Measurements from ENCODE around the gene JAM3.
A peak's percentile ranks its signal among the peaks of the same experiment; 100 is the strongest.

Gene JAM3

GRCh38 chr11:134124660-134125451 is 56.0 kb downstream of the JAM3 start:
- H3K36me3 ChIP-seq (ENCODE audit: control insufficient read depth in 4 of 4, insufficient read depth in 4 of 4, low read length in 3 of 4) = no peaks in the 10 kb centered on the region
- WGBS (ENCODE audit: insufficient coverage) = 9% methylated on average over 42 of the region's 54 CpGs
- H3K4me3 ChIP-seq (ENCODE audit: control insufficient read depth in 1 of 7, extremely low read depth in 1 of 7, insufficient read depth in 4 of 7, low read depth in 2 of 7, low read length in 6 of 7) = peak overlapping the region; percentile 20 to 70 (median 50)
- ChIA-PET POLR2A (no interaction called here), CTCF (interaction anchor here (0.7 to 3.2 kb wide), 5 partner anchors 11 to 95 kb away, joined by 3 to 16 read pairs (median 4); no protein-coding TSS in a partner anchor)
- peaks cover 2 to 30% (median 12%) of the 10 kb centered on the region in 4 experiments for H3K4me1 ChIP-seq (ENCODE audit: control extremely low read depth in 1 of 4, control insufficient read depth in 4 of 4, insufficient read depth in 4 of 4, low read length in 3 of 4)
- peaks cover 0 to 2% (median 0%) of the 10 kb centered on the region in 5 experiments for H3K9me3 ChIP-seq (ENCODE audit: control extremely low read depth in 1 of 5, control insufficient read depth in 4 of 5, insufficient read depth in 2 of 5, low read depth in 1 of 5, low read length in 4 of 5)
- no peak overlapping the region for H3K27ac ChIP-seq (ENCODE audit: insufficient read depth in 1 of 2, low read depth in 1 of 2, low read length in 2 of 2, poor library complexity in 1 of 2, severe bottlenecking in 2 of 2)
- DNase-seq = peak in 2 of 3 donors; percentile 33 to 56
- H3K27me3 ChIP-seq (replicated peaks in 2 of 5; ENCODE audit: control insufficient read depth in 4 of 5, insufficient read depth in 5 of 5, low read length in 4 of 5) = peaks cover 0 to 28% (median 18%) of the 10 kb centered on the region in 5 experiments

- ChIA-PET CTCF (interaction anchor here (0.7 to 3.2 kb wide), 5 partner anchors 10 to 95 kb away, joined by 3 to 16 read pairs (median 4); no protein-coding TSS in a partner anchor), POLR2A (no interaction called here)
- DNase-seq = no peak
- WGBS (ENCODE audit: insufficient coverage) = 86% methylated on average over 8 of the region's 9 CpGs
- Histone ChIP-seq H3K4me1 (ENCODE audit: control extremely low read depth in 1 of 4, control insufficient read depth in 4 of 4, insufficient read depth in 4 of 4, low read length in 3 of 4) (peaks cover 2 to 30% (median 12%) of the 10 kb centered on the region in 4 experiments), H3K36me3 (ENCODE audit: control insufficient read depth in 4 of 4, insufficient read depth in 4 of 4, low read length in 3 of 4) (no peaks in the 10 kb centered on the region), H3K4me3 (ENCODE audit: control insufficient read depth in 1 of 7, extremely low read depth in 1 of 7, insufficient read depth in 4 of 7, low read depth in 2 of 7, low read length in 6 of 7) (no peak overlapping the region), H3K27ac (ENCODE audit: insufficient read depth in 1 of 2, low read depth in 1 of 2, low read length in 2 of 2, poor library complexity in 1 of 2, severe bottlenecking in 2 of 2) (no peak overlapping the region), H3K27me3 (replicated peaks in 2 of 5; ENCODE audit: control insufficient read depth in 4 of 5, insufficient read depth in 5 of 5, low read length in 4 of 5) (peaks cover 0 to 28% (median 18%) of the 10 kb centered on the region in 5 experiments), H3K9me3 (ENCODE audit: control extremely low read depth in 1 of 5, control insufficient read depth in 4 of 5, insufficient read depth in 2 of 5, low read depth in 1 of 5, low read length in 4 of 5) (peaks cover 0 to 4% (median under 1%) of the 10 kb centered on the region in 5 experiments)
Measured at GRCh38 chr11:134125507-134125906, 56.6 kb downstream of the JAM3 start.

- ChIA-PET POLR2A (no interaction called here), CTCF (interaction anchor here (3.2 kb wide), 1 partner anchor 10 kb away, joined by 16 read pairs; no protein-coding TSS in a partner anchor)
- peaks cover 2 to 22% (median 9%) of the 10 kb centered on the region in 4 experiments for H3K4me1 ChIP-seq (ENCODE audit: control extremely low read depth in 1 of 4, control insufficient read depth in 4 of 4, insufficient read depth in 4 of 4, low read length in 3 of 4)
- peaks cover 0 to 28% (median 18%) of the 10 kb centered on the region in 5 experiments for H3K27me3 ChIP-seq (replicated peaks in 2 of 5; ENCODE audit: control insufficient read depth in 4 of 5, insufficient read depth in 5 of 5, low read length in 4 of 5)
- no peak overlapping the region for H3K27ac ChIP-seq (ENCODE audit: insufficient read depth in 1 of 2, low read depth in 1 of 2, low read length in 2 of 2, poor library complexity in 1 of 2, severe bottlenecking in 2 of 2)
- H3K9me3 ChIP-seq (ENCODE audit: control extremely low read depth in 1 of 5, control insufficient read depth in 4 of 5, insufficient read depth in 2 of 5, low read depth in 1 of 5, low read length in 4 of 5) = peaks cover 0 to 11% (median 4%) of the 10 kb centered on the region in 5 experiments
- WGBS (ENCODE audit: insufficient coverage) = 100% methylated on average over 1 of the region's 1 CpG
- no peaks in the 10 kb centered on the region for H3K36me3 ChIP-seq (ENCODE audit: control insufficient read depth in 4 of 4, insufficient read depth in 4 of 4, low read length in 3 of 4)
- DNase-seq = peak in 2 of 3 donors; percentile 45 to 58
- H3K4me3 ChIP-seq (ENCODE audit: control insufficient read depth in 1 of 7, extremely low read depth in 1 of 7, insufficient read depth in 4 of 7, low read depth in 2 of 7, low read length in 6 of 7) = no peak overlapping the region
Measured at GRCh38 chr11:134126217-134126822, 57.4 kb downstream of the JAM3 start.

GRCh38 chr11:134131628-134132244 is 62.9 kb downstream of the JAM3 start:
- peaks cover 0 to 2% (median 0%) of the 10 kb centered on the region in 5 experiments for H3K27me3 ChIP-seq (replicated peaks in 2 of 5; ENCODE audit: control insufficient read depth in 4 of 5, insufficient read depth in 5 of 5, low read length in 4 of 5)
- H3K36me3 ChIP-seq (ENCODE audit: control insufficient read depth in 4 of 4, insufficient read depth in 4 of 4, low read length in 3 of 4) = no peaks in the 10 kb centered on the region
- ChIA-PET CTCF (no interaction called here), POLR2A (no interaction called here)
- WGBS (ENCODE audit: insufficient coverage) = 100% methylated on average over 2 of the region's 2 CpGs
- DNase-seq = no peak
- H3K9me3 ChIP-seq (ENCODE audit: control extremely low read depth in 1 of 5, control insufficient read depth in 4 of 5, insufficient read depth in 2 of 5, low read depth in 1 of 5, low read length in 4 of 5) = peaks cover 3 to 42% (median 15%) of the 10 kb centered on the region in 5 experiments
- H3K4me1 ChIP-seq (ENCODE audit: control extremely low read depth in 1 of 4, control insufficient read depth in 4 of 4, insufficient read depth in 4 of 4, low read length in 3 of 4) = peaks cover 0 to under 1% (median 0%) of the 10 kb centered on the region in 4 experiments
- H3K27ac ChIP-seq (ENCODE audit: insufficient read depth in 1 of 2, low read depth in 1 of 2, low read length in 2 of 2, poor library complexity in 1 of 2, severe bottlenecking in 2 of 2) = no peak overlapping the region
- H3K4me3 ChIP-seq (ENCODE audit: control insufficient read depth in 1 of 7, extremely low read depth in 1 of 7, insufficient read depth in 4 of 7, low read depth in 2 of 7, low read length in 6 of 7) = no peak overlapping the region

GRCh38 chr11:134132808-134133207 is 63.9 kb downstream of the JAM3 start:
- Histone ChIP-seq H3K9me3 (ENCODE audit: control extremely low read depth in 1 of 5, control insufficient read depth in 4 of 5, insufficient read depth in 2 of 5, low read depth in 1 of 5, low read length in 4 of 5) (peaks cover 3 to 42% (median 15%) of the 10 kb centered on the region in 5 experiments), H3K27ac (ENCODE audit: insufficient read depth in 1 of 2, low read depth in 1 of 2, low read length in 2 of 2, poor library complexity in 1 of 2, severe bottlenecking in 2 of 2) (no peak overlapping the region), H3K27me3 (replicated peaks in 2 of 5; ENCODE audit: control insufficient read depth in 4 of 5, insufficient read depth in 5 of 5, low read length in 4 of 5) (peaks cover 0 to 2% (median 0%) of the 10 kb centered on the region in 5 experiments), H3K4me3 (ENCODE audit: control insufficient read depth in 1 of 7, extremely low read depth in 1 of 7, insufficient read depth in 4 of 7, low read depth in 2 of 7, low read length in 6 of 7) (no peak overlapping the region), H3K36me3 (ENCODE audit: control insufficient read depth in 4 of 4, insufficient read depth in 4 of 4, low read length in 3 of 4) (no peaks in the 10 kb centered on the region), H3K4me1 (ENCODE audit: control extremely low read depth in 1 of 4, control insufficient read depth in 4 of 4, insufficient read depth in 4 of 4, low read length in 3 of 4) (no peaks in the 10 kb centered on the region)
- DNase-seq = no peak
- ChIA-PET POLR2A (no interaction called here), CTCF (interaction anchor here (1.2 kb wide), 1 partner anchor 79 kb away, joined by 3 read pairs; no protein-coding TSS in a partner anchor)

GRCh38 chr11:134134167-134134566 is 65.3 kb downstream of the JAM3 start:
- Histone ChIP-seq H3K4me1 (ENCODE audit: control extremely low read depth in 1 of 4, control insufficient read depth in 4 of 4, insufficient read depth in 4 of 4, low read length in 3 of 4) (no peaks in the 10 kb centered on the region), H3K4me3 (ENCODE audit: control insufficient read depth in 1 of 7, extremely low read depth in 1 of 7, insufficient read depth in 4 of 7, low read depth in 2 of 7, low read length in 6 of 7) (no peak overlapping the region), H3K36me3 (ENCODE audit: control insufficient read depth in 4 of 4, insufficient read depth in 4 of 4, low read length in 3 of 4) (no peaks in the 10 kb centered on the region), H3K27ac (ENCODE audit: insufficient read depth in 1 of 2, low read depth in 1 of 2, low read length in 2 of 2, poor library complexity in 1 of 2, severe bottlenecking in 2 of 2) (no peak overlapping the region), H3K27me3 (replicated peaks in 2 of 5; ENCODE audit: control insufficient read depth in 4 of 5, insufficient read depth in 5 of 5, low read length in 4 of 5) (peaks cover 0 to 2% (median 0%) of the 10 kb centered on the region in 5 experiments), H3K9me3 (ENCODE audit: control extremely low read depth in 1 of 5, control insufficient read depth in 4 of 5, insufficient read depth in 2 of 5, low read depth in 1 of 5, low read length in 4 of 5) (peaks cover 3 to 39% (median 15%) of the 10 kb centered on the region in 5 experiments)
- POLR2A ChIA-PET = no interaction called here
- CTCF ChIA-PET = interaction anchor here (1.0 to 1.1 kb wide), 2 partner anchors 8 to 89 kb away, joined by 3 read pairs; no protein-coding TSS in a partner anchor
- no peak for DNase-seq
- no CpG with 5 or more reads among the region's 1 CpG for WGBS (ENCODE audit: insufficient coverage)

Measured in common myeloid progenitor, CD34-positive (primary cell).